MCF 10A (cell line): ENCODE data around the gene STK32B. TPM values are rescaled to one million over a fixed set of nuclear protein-coding genes. Genes with fewer than 3 reads are reported as not detected.

Experiments
- BruUV-seq: library from RNA; stranded (reverse); fragments of 400-500 nt; replicated peaks from 2 replicates; lab custom pipeline; 2021; lab: Mats Ljungman, UMichigan
- CTCF ChIA-PET: fragments of 300-600 bp; sonication (Branson Sonifier 250); formaldehyde crosslinking; extraction: SDS; loops from one replicate; lab custom pipeline; 2021; ENCODE audit warnings: antibody characterized with exemption, inconsistent platforms; lab: Yijun Ruan, JAX
- POLR2A ChIA-PET: fragments of 300-600, 350-650 bp; sonication (Branson Sonifier 250); formaldehyde crosslinking; extraction: SDS; loops from one replicate; lab custom pipeline; 2020; ENCODE audit warnings: antibody characterized with exemption, inconsistent platforms; lab: Yijun Ruan, JAX
- DNase-seq: peaks from one replicate; pipeline ENCODE4 v3.0.0-alpha.2; 2018; ENCODE audit not compliant: unreplicated experiment
- H3K27ac Mint-ChIP-seq: one replicate; pipeline ENCODE4 v1.8.0; 2022; ENCODE audit warnings: mild to moderate bottlenecking, low read depth, mixed read lengths; ENCODE audit not compliant: unreplicated experiment
- H3K27me3 Mint-ChIP-seq: one replicate; pipeline ENCODE4 v1.8.0; 2022; ENCODE audit warnings: mixed read lengths; ENCODE audit not compliant: insufficient read depth, unreplicated experiment
- H3K36me3 Mint-ChIP-seq: one replicate; pipeline ENCODE4 v1.8.0; 2022; ENCODE audit warnings: mild to moderate bottlenecking, moderate library complexity, mixed read lengths; ENCODE audit not compliant: insufficient read depth, unreplicated experiment
- H3K4me1 Mint-ChIP-seq: one replicate; pipeline ENCODE4 v1.8.0; 2022; ENCODE audit warnings: mixed read lengths; ENCODE audit not compliant: insufficient read depth, unreplicated experiment
- H3K4me3 Mint-ChIP-seq: one replicate; pipeline ENCODE4 v1.8.0; 2022; ENCODE audit warnings: mild to moderate bottlenecking, moderate library complexity, mixed read lengths; ENCODE audit not compliant: unreplicated experiment
- H3K9me3 Mint-ChIP-seq: one replicate; pipeline ENCODE4 v1.8.0; 2022; ENCODE audit warnings: mixed read lengths; ENCODE audit not compliant: unreplicated experiment
- intact Hi-C: fragments of 100-400 bp; cut with micrococcal nuclease; formaldehyde crosslinking; loops from 2 replicates; pipeline ENCODE4 v1.14.1; 2022
- total RNA-seq: library from RNA; stranded (reverse); gene quantifications from 2 replicates; pipeline ENCODE4 v1.2.3, GENCODE V29; 2022
- TF ChIP-seq, protein P1 (sequence below): fragments of 200-600 bp; IDR thresholded peaks from one replicate; pipeline ENCODE4 v1.8.0; 2022; ENCODE audit warnings: antibody characterized with exemption, mild to moderate bottlenecking; ENCODE audit not compliant: unreplicated experiment

The STK32B gene
- total RNA-seq, 1 experiment from 2014 or later = not detected

- DNase-seq = no peak
- no peak overlapping the region for H3K27ac Mint-ChIP-seq
- ChIA-PET POLR2A (interaction anchor here (0.6 kb wide), 2 partner anchors 95 to 138 kb away, joined by 3 to 5 read pairs; no protein-coding TSS in a partner anchor), CTCF (no interaction called here)
- H3K4me3 Mint-ChIP-seq = no peak overlapping the region
- intact Hi-C loops = no loop called here
- no peaks in the 10 kb centered on the region for H3K4me1 Mint-ChIP-seq
- TF ChIP-seq, protein P1, sequence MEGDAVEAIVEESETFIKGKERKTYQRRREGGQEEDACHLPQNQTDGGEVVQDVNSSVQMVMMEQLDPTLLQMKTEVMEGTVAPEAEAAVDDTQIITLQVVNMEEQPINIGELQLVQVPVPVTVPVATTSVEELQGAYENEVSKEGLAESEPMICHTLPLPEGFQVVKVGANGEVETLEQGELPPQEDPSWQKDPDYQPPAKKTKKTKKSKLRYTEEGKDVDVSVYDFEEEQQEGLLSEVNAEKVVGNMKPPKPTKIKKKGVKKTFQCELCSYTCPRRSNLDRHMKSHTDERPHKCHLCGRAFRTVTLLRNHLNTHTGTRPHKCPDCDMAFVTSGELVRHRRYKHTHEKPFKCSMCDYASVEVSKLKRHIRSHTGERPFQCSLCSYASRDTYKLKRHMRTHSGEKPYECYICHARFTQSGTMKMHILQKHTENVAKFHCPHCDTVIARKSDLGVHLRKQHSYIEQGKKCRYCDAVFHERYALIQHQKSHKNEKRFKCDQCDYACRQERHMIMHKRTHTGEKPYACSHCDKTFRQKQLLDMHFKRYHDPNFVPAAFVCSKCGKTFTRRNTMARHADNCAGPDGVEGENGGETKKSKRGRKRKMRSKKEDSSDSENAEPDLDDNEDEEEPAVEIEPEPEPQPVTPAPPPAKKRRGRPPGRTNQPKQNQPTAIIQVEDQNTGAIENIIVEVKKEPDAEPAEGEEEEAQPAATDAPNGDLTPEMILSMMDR = no peak
- no peaks in the 10 kb centered on the region for H3K27me3 Mint-ChIP-seq
- BruUV-seq = no TSS peak
- H3K9me3 Mint-ChIP-seq = peaks cover 23% of the 10 kb centered on the region
- peaks cover 5% of the 10 kb centered on the region for H3K36me3 Mint-ChIP-seq
These were observed 153.5 kb downstream of the STK32B start for GRCh38 chr4:5204781-5205180.

DNA sequence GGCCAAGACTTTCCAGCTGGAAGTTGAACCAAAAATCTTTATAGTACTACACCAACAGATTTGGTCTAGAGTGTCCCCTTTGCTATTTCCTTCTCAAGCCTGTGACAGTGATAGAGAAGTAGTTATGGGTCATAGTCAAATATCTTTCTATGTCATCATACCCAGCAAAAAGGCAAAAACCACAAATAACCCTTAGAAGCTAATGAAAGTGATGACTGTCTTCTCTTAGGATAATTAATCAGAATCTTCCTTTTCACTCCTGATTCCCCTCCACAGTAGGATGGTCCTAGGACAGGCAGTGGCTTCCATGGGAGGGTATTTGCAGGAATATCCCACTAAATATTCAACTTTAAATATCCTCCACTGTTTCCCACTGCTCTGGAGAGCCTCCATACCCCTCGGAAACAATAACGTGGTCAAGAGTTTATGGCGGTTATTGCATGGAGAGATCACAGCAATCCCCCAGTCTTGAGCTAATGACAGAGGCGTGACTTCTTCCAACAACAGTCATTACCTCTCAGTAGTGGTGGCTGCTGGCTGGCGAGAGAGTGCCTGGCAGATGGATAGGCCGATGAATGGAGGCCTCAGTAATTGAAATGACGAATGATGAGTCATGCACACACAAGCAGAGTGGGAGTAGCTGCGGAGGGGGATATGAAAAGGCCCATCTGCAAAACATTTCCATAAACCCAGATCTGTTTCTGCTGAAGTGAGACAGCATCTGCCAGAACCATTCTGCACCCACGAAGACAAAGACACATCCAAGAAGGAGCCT, 154.9 kb downstream of the STK32B start:
- Mint-ChIP-seq H3K4me1 (no peaks in the 10 kb centered on the region), H3K36me3 (peaks cover 5% of the 10 kb centered on the region), H3K27me3 (no peaks in the 10 kb centered on the region), H3K4me3 (no peak overlapping the region), H3K27ac (no peak overlapping the region), H3K9me3 (peaks cover 28% of the 10 kb centered on the region)
- TF ChIP-seq, protein P1 = no peak
- CTCF ChIA-PET = no interaction called here
- peak; percentile 39 for DNase-seq
- no TSS peak for BruUV-seq
- intact Hi-C loops = no loop called here
- POLR2A ChIA-PET = no interaction called here

DNA sequence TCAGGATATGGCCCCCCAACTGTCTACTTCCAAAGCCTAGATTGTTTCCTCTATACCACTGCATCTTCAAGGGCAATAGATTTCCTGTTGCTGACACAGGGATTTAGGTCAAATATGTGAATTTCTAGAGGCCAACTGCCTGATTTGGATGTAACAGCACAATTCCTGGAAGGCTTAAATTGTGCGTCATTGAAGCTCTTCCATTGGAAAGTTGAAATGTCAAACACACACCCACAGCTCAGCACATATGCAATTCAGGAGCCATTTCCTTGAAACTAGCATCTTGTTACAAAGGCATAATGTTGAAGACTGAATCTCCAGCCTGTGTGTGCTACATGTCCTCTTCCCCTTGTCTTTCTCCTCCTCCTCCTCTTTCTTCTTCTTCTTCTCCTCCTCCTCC, 158.6 kb downstream of the STK32B start:
- no peak overlapping the region for H3K27ac Mint-ChIP-seq
- no TSS peak for BruUV-seq
- POLR2A ChIA-PET = no interaction called here

DNA sequence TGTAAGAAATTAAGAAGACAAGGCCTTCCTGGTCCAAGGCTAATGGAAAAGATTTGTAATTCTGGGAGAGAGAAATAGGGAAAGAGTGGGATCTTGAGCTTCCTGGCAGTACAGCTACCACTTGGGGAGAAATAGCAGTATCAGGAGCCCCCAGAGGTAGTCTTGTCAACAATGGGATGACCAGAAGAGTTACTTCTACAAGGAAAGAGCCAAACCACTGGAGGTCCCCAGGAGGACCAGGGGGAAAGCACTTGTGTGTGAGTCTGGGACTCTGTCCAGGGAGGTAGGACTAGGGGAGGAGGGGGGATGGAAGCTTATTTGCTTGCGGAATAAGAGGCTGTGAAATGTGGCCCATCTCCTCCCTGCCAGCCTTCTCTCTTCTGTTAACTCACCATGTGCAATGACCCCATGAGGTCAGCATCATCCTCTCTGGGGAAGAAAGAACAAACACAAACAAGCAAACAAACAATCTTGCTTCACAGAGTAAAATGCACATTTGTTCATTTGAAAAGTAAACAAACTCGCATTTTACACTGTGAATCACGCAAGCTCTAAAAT, 160.1 kb downstream of the STK32B start:
- TF ChIP-seq, protein P1 = no peak
- no peak for DNase-seq
- CTCF ChIA-PET = interaction anchor here (0.5 kb wide), 2 partner anchors 189 to 738 kb away, joined by 3 read pairs; no protein-coding TSS in a partner anchor
- Mint-ChIP-seq H3K4me3 (no peak overlapping the region), H3K4me1 (no peaks in the 10 kb centered on the region), H3K27ac (no peak overlapping the region), H3K36me3 (peaks cover 5% of the 10 kb centered on the region), H3K9me3 (peaks cover 10% of the 10 kb centered on the region), H3K27me3 (no peaks in the 10 kb centered on the region)
- intact Hi-C loops = no loop called here
- POLR2A ChIA-PET = no interaction called here
- no TSS peak for BruUV-seq

More for the DNA sequence above, 158.6 kb downstream of the STK32B start:
- no peak overlapping the region for H3K4me3 Mint-ChIP-seq
- H3K27me3 Mint-ChIP-seq = no peaks in the 10 kb centered on the region
- H3K4me1 Mint-ChIP-seq = no peaks in the 10 kb centered on the region
- no peak for DNase-seq
- peaks cover 10% of the 10 kb centered on the region for H3K9me3 Mint-ChIP-seq
- peaks cover 5% of the 10 kb centered on the region for H3K36me3 Mint-ChIP-seq
- TF ChIP-seq, protein P1 = no peak
- intact Hi-C loops = no loop called here
- CTCF ChIA-PET = no interaction called here
